HCT116 (cell line): ENCODE data around the gene MORN4. TPM values are rescaled to one million over a fixed set of nuclear protein-coding genes. Genes with fewer than 3 reads are reported as not detected.

Experiments
- ATAC-seq: fragments of 200-7000 bp; cut with Tn5 transposase; 2 replicates; pipeline ENCODE4 v1.9.1; 2020; ENCODE audit warnings: mild to moderate bottlenecking, moderate library complexity
- BruUV-seq: library from RNA; stranded (reverse); fragments of 400-500 nt; replicated peaks from 2 replicates; lab custom pipeline; 2021; lab: Mats Ljungman, UMichigan
- CTCF ChIA-PET: fragments of 300-600 bp; sonication (Branson Sonifier 250); formaldehyde crosslinking; loops from one replicate; lab custom pipeline; 2021; ENCODE audit warnings: antibody characterized with exemption; lab: Charles Lee
- POLR2A ChIA-PET: fragments of 300-600, 350-600 bp; sonication (Branson Sonifier 250); formaldehyde crosslinking; loops from one replicate; lab custom pipeline; 2021; ENCODE audit warnings: antibody characterized with exemption; lab: Charles Lee
- RAD21 ChIA-PET, 2 experiments: fragments of 300-600 bp; sonication (Branson Sonifier 250); formaldehyde crosslinking; loops; one replicate each; lab custom pipeline; 2023; ENCODE audit warnings: low total read pairs in 2 of 2; ENCODE audit not compliant: uncharacterized antibody in 2 of 2, unreplicated experiment in 2 of 2, low non-redundant PET in 1 of 2; lab: Charles Lee
- DNase-seq: peaks from one replicate; pipeline ENCODE4 v3.0.0-alpha.2; 2010; ENCODE audit warnings: low read depth, low spot score
- H2AFZ ChIP-seq: fragments of 200-600 bp; shearing (Covaris generic), sonication (generic); 2 replicates; pipeline ENCODE4 v1.6.1; 2017; ENCODE audit warnings: low read depth, mixed run types, mixed read lengths, antibody characterized with exemption, low read length; ENCODE audit not compliant: poor library complexity, severe bottlenecking
- H3K27ac ChIP-seq: 2 replicates; pipeline ENCODE4 v1.5.1; 2012; ENCODE audit warnings: low read depth, low read length
- H3K27me3 ChIP-seq: fragments of 200-600 bp; sonication (generic); 2 replicates; pipeline ENCODE4 v1.6.1; 2016; ENCODE audit warnings: mixed run types, low read length, mixed read lengths; ENCODE audit not compliant: insufficient read depth
- H3K36me3 ChIP-seq, 2 experiments: fragments of 200-500 bp in 1 of 2; fragments of 200-600 bp in 1 of 2; sonication (Bioruptor generic) in 1 of 2; sonication (generic) in 1 of 2; 2 replicates each; pipeline versions ENCODE4 v1.5.1 to v1.6.1; 2014 to 2016; ENCODE audit warnings: low read length in 2 of 2, inconsistent platforms in 1 of 2, mixed read lengths in 1 of 2, mixed run types in 1 of 2; ENCODE audit not compliant: insufficient read depth in 2 of 2, control insufficient read depth in 1 of 2
- H3K4me1 ChIP-seq, 2 experiments: fragments of 200-600 bp in 1 of 2; sonication (generic) in 1 of 2; 2 replicates each; pipeline versions ENCODE4 v1.5.1 to v1.6.1; 2012 to 2017; ENCODE audit warnings: low read length in 2 of 2, inconsistent platforms in 1 of 2, mild to moderate bottlenecking in 1 of 2, mixed read lengths in 1 of 2, mixed run types in 1 of 2, moderate library complexity in 1 of 2; ENCODE audit not compliant: insufficient read depth in 2 of 2, control insufficient read depth in 1 of 2
- H3K4me2 ChIP-seq: fragments of 200-600 bp; sonication (generic); 2 replicates; pipeline ENCODE4 v1.6.1; 2017; ENCODE audit warnings: mixed run types, low read length, mixed read lengths
- H3K4me3 ChIP-seq, 2 experiments: fragments of 200-600 bp in 1 of 2; sonication (generic) in 1 of 2; replicated peaks in 1 of 2; 2 replicates each; pipeline ENCODE4 v1.5.1; 2011 to 2016; ENCODE audit warnings: low read length in 2 of 2, control low read depth in 1 of 2, low read depth in 1 of 2, mild to moderate bottlenecking in 1 of 2, mixed read lengths in 1 of 2, mixed run types in 1 of 2
- H3K79me2 ChIP-seq: fragments of 200-600 bp; sonication (generic); 2 replicates; pipeline ENCODE4 v1.6.1; 2017; ENCODE audit warnings: mild to moderate bottlenecking, mixed run types, low read length, moderate library complexity, mixed read lengths; ENCODE audit not compliant: insufficient read depth
- H3K9ac ChIP-seq: fragments of 200-600 bp; sonication (generic); 2 replicates; pipeline ENCODE4 v1.6.1; 2016; ENCODE audit warnings: low read length, mixed read lengths
- H3K9me2 ChIP-seq: fragments of 200-600 bp; sonication (generic), shearing (Covaris generic); 2 replicates; pipeline ENCODE4 v1.6.1; 2017; ENCODE audit warnings: mixed run types, mild to moderate bottlenecking, moderate library complexity; ENCODE audit not compliant: insufficient read depth
- H3K9me3 ChIP-seq, 2 experiments: fragments of 200-500 bp in 1 of 2; fragments of 200-600 bp in 1 of 2; sonication (Bioruptor generic) in 1 of 2; sonication (generic) in 1 of 2; 2 replicates each; pipeline ENCODE4 v1.6.1; 2014 to 2017; ENCODE audit warnings: low read length in 2 of 2, mixed read lengths in 2 of 2, inconsistent platforms in 1 of 2, low read depth in 1 of 2, mild to moderate bottlenecking in 1 of 2, mixed run types in 1 of 2, moderate library complexity in 1 of 2; ENCODE audit not compliant: control insufficient read depth in 1 of 2, insufficient read depth in 1 of 2
- H4K20me1 ChIP-seq: fragments of 200-600 bp; sonication (generic), shearing (Covaris generic); 2 replicates; pipeline ENCODE4 v1.6.1; 2017; ENCODE audit warnings: mixed run types, mild to moderate bottlenecking, moderate library complexity; ENCODE audit not compliant: insufficient read depth
- CBX3 ChIP-seq: IDR thresholded peaks from 2 replicates; pipeline ENCODE4 v1.6.1; 2012; ENCODE audit warnings: low read depth
- CEBPB ChIP-seq: IDR thresholded peaks from 2 replicates; pipeline ENCODE4 v1.6.1; 2012; ENCODE audit warnings: low read depth
- EGR1 ChIP-seq: IDR thresholded peaks from 2 replicates; pipeline ENCODE4 v1.6.1; 2012; ENCODE audit warnings: low read depth
- ELF1 ChIP-seq: IDR thresholded peaks from 2 replicates; pipeline ENCODE4 v1.6.1; 2012; ENCODE audit warnings: low read depth, borderline replicate concordance
- EZH2phosphoT487 ChIP-seq: fragments of 200-600 bp; IDR thresholded peaks from 2 replicates; pipeline ENCODE4 v1.6.1; 2018; ENCODE audit warnings: antibody characterized with exemption, borderline replicate concordance
- FOSL1 ChIP-seq: IDR thresholded peaks from 2 replicates; pipeline ENCODE4 v1.6.1; 2012; ENCODE audit warnings: low read depth
- JUND ChIP-seq: IDR thresholded peaks from 2 replicates; pipeline ENCODE4 v1.6.1; 2012
- POLR2AphosphoS5 ChIP-seq: IDR thresholded peaks from 2 replicates; pipeline ENCODE4 v1.6.1; 2011; ENCODE audit warnings: mild to moderate bottlenecking, low read depth, low read length, moderate library complexity
- RAD21 ChIP-seq: IDR thresholded peaks from 2 replicates; pipeline ENCODE4 v1.6.1; 2012; ENCODE audit warnings: low read depth, mild to moderate bottlenecking
- SIN3A ChIP-seq: IDR thresholded peaks from 2 replicates; pipeline ENCODE4 v1.6.1; 2012; ENCODE audit warnings: low read depth
- SP1 ChIP-seq: IDR thresholded peaks from 2 replicates; pipeline ENCODE4 v1.6.1; 2012; ENCODE audit warnings: low read depth
- SRF ChIP-seq: IDR thresholded peaks from 2 replicates; pipeline ENCODE4 v1.6.1; 2012; ENCODE audit warnings: low read depth
- ZFX ChIP-seq: fragments of 450-650 bp; IDR thresholded peaks from 2 replicates; pipeline ENCODE4 v1.6.1; 2017
- ZNF274 ChIP-seq: fragments of 200-500 bp; sonication (Bioruptor generic); IDR thresholded peaks from 2 replicates; pipeline ENCODE4 v1.6.1; 2014; ENCODE audit warnings: mild to moderate bottlenecking, low read depth, low read length, inconsistent platforms
- intact Hi-C: fragments of 100-400 bp; cut with micrococcal nuclease; formaldehyde crosslinking; loops from 2 replicates; pipeline ENCODE4 v1.10.0; 2022
- total RNA-seq: library from RNA; stranded (reverse); gene quantifications from one replicate; pipeline ENCODE4 v1.2.1, GENCODE V29; 2021; ENCODE audit not compliant: unreplicated experiment
- TF ChIP-seq, protein P1 (sequence below), 3 experiments: fragments of 200-600 bp in 1 of 3; sonication (generic) in 1 of 3; IDR thresholded peaks in 2 of 3; conservative IDR thresholded peaks in 1 of 3; 2 replicates each; pipeline ENCODE4 v1.5.1; 2012 to 2017; ENCODE audit warnings: low read depth in 2 of 3, low read length in 2 of 3, antibody characterized with exemption in 1 of 3, borderline replicate concordance in 1 of 3, control low read depth in 1 of 3, mild to moderate bottlenecking in 1 of 3, mixed read lengths in 1 of 3, mixed run types in 1 of 3, moderate library complexity in 1 of 3; ENCODE audit not compliant: insufficient read depth in 1 of 3
- TF ChIP-seq, protein P2 (sequence below): IDR thresholded peaks from 2 replicates; pipeline ENCODE4 v1.6.1; 2012
- TF ChIP-seq, protein P3 (sequence below): IDR thresholded peaks from 2 replicates; pipeline ENCODE4 v1.6.1; 2012; ENCODE audit warnings: low read depth
- TF ChIP-seq, protein P4 (sequence below): IDR thresholded peaks from 2 replicates; pipeline ENCODE4 v1.6.1; 2011; ENCODE audit warnings: mild to moderate bottlenecking, low read length, moderate library complexity; ENCODE audit not compliant: insufficient replicate concordance; ENCODE audit errors: extremely low read depth
- TF ChIP-seq, protein P5 (sequence below): IDR thresholded peaks from 2 replicates; pipeline ENCODE4 v1.6.1; 2012

The MORN4 gene
- total RNA-seq, 1 experiment from 2014 or later = 8.0 TPM

DNA sequence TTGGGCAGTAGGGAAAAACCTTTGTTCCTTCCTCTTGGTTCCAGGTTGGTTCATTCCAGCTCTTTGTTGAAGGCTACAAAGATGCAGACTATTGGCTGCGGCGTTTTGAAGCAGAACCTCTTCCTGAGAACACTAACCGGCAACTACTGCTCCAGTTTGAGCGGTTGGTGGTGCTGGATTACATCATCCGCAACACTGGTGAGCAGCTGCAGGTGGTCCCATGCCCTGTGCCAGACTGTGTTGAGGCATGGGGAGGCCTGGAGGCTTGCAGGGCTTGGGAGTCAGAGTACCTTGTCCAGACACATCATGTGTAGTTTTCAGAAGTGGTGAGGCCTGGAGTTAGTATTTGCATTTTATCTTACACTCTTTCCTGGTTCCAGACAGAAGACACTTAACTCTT, 23.5 kb upstream of the MORN4 start:
- no peak overlapping the region for H3K4me3 ChIP-seq
- no TSS peak for BruUV-seq
- no peaks in the 10 kb centered on the region for H4K20me1 ChIP-seq
- intact Hi-C loops = no loop called here
- TF ChIP-seq ZNF274 (no peak), EZH2phosphoT487 (no peak), POLR2AphosphoS5 (no peak), JUND (no peak), FOSL1 (no peak), SRF (no peak), ELF1 (no peak), ZFX (no peak), SIN3A (no peak), CEBPB (no peak), RAD21 (no peak), EGR1 (no peak), CBX3 (no peak), SP1 (no peak)
- TF ChIP-seq, protein P1, sequence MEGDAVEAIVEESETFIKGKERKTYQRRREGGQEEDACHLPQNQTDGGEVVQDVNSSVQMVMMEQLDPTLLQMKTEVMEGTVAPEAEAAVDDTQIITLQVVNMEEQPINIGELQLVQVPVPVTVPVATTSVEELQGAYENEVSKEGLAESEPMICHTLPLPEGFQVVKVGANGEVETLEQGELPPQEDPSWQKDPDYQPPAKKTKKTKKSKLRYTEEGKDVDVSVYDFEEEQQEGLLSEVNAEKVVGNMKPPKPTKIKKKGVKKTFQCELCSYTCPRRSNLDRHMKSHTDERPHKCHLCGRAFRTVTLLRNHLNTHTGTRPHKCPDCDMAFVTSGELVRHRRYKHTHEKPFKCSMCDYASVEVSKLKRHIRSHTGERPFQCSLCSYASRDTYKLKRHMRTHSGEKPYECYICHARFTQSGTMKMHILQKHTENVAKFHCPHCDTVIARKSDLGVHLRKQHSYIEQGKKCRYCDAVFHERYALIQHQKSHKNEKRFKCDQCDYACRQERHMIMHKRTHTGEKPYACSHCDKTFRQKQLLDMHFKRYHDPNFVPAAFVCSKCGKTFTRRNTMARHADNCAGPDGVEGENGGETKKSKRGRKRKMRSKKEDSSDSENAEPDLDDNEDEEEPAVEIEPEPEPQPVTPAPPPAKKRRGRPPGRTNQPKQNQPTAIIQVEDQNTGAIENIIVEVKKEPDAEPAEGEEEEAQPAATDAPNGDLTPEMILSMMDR (IDR thresholded peaks at IDR 0.05 in 2 of 3, conservative IDR thresholded peaks at IDR 0.05 in 1 of 3; ENCODE audit: borderline replicate concordance in 1 of 3, insufficient read depth in 1 of 3, low read depth in 2 of 3, low read length in 2 of 3) = no peak
- TF ChIP-seq, protein P2, sequence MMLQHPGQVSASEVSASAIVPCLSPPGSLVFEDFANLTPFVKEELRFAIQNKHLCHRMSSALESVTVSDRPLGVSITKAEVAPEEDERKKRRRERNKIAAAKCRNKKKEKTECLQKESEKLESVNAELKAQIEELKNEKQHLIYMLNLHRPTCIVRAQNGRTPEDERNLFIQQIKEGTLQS = no peak
- TF ChIP-seq, protein P3, sequence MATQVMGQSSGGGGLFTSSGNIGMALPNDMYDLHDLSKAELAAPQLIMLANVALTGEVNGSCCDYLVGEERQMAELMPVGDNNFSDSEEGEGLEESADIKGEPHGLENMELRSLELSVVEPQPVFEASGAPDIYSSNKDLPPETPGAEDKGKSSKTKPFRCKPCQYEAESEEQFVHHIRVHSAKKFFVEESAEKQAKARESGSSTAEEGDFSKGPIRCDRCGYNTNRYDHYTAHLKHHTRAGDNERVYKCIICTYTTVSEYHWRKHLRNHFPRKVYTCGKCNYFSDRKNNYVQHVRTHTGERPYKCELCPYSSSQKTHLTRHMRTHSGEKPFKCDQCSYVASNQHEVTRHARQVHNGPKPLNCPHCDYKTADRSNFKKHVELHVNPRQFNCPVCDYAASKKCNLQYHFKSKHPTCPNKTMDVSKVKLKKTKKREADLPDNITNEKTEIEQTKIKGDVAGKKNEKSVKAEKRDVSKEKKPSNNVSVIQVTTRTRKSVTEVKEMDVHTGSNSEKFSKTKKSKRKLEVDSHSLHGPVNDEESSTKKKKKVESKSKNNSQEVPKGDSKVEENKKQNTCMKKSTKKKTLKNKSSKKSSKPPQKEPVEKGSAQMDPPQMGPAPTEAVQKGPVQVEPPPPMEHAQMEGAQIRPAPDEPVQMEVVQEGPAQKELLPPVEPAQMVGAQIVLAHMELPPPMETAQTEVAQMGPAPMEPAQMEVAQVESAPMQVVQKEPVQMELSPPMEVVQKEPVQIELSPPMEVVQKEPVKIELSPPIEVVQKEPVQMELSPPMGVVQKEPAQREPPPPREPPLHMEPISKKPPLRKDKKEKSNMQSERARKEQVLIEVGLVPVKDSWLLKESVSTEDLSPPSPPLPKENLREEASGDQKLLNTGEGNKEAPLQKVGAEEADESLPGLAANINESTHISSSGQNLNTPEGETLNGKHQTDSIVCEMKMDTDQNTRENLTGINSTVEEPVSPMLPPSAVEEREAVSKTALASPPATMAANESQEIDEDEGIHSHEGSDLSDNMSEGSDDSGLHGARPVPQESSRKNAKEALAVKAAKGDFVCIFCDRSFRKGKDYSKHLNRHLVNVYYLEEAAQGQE = no peak
- TF ChIP-seq, protein P4, sequence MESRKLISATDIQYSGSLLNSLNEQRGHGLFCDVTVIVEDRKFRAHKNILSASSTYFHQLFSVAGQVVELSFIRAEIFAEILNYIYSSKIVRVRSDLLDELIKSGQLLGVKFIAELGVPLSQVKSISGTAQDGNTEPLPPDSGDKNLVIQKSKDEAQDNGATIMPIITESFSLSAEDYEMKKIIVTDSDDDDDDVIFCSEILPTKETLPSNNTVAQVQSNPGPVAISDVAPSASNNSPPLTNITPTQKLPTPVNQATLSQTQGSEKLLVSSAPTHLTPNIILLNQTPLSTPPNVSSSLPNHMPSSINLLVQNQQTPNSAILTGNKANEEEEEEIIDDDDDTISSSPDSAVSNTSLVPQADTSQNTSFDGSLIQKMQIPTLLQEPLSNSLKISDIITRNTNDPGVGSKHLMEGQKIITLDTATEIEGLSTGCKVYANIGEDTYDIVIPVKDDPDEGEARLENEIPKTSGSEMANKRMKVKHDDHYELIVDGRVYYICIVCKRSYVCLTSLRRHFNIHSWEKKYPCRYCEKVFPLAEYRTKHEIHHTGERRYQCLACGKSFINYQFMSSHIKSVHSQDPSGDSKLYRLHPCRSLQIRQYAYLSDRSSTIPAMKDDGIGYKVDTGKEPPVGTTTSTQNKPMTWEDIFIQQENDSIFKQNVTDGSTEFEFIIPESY = no peak
- TF ChIP-seq, protein P5, sequence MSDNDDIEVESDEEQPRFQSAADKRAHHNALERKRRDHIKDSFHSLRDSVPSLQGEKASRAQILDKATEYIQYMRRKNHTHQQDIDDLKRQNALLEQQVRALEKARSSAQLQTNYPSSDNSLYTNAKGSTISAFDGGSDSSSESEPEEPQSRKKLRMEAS = no peak
- ChIA-PET RAD21 (no interaction called here), CTCF (no interaction called here), POLR2A (no interaction called here)
- no peak overlapping the region for H3K27ac ChIP-seq
- no peaks in the 10 kb centered on the region for H3K79me2 ChIP-seq
- no peaks in the 10 kb centered on the region for H3K27me3 ChIP-seq
- no peaks in the 10 kb centered on the region for H3K9me2 ChIP-seq
- H3K9me3 ChIP-seq = no peaks in the 10 kb centered on the region
- no peak overlapping the region for H2AFZ ChIP-seq
- peaks cover 5 to 9% of the 10 kb centered on the region in 2 experiments for H3K4me1 ChIP-seq
- ATAC-seq (no peak), DNase-seq (no peak)
- no peak overlapping the region for H3K9ac ChIP-seq
- H3K4me2 ChIP-seq = no peak overlapping the region
- H3K36me3 ChIP-seq = peaks cover 17 to 33% of the 10 kb centered on the region in 2 experiments
